ENCODE measurements around the gene ITGAE.
"Not testable (repeated sequence)": the region's sequence is repeated elsewhere in the genome, so short reads cannot be mapped to it uniquely, and the experiment has no call there.

ITGAE gene

DNA sequence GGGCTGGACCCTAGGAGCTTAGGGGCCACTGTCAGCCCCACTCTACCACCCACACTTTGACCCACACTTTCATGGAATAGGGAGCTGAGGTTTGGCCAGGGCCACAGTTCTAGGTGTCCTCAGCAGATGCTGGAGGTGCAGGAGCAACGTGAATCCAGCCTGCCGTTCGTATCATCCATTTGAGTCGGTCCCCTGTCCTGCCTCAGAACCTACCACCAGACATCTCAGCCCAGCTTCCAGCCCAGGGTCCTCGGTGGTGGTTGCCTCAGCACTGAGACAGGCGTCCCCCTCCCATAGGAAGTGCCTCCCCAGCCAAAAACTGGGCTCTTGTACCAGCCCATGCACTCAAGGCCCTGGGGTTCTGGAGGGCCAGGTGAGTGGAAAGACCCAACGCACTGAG is 359 bp upstream of the ITGAE start:
- DNase-seq (ENCODE audit: low read depth) = no peak
- no peaks in the 10 kb centered on the region for H3K36me3 ChIP-seq (ENCODE audit: control insufficient read depth, insufficient read depth, low read length, severe bottlenecking)
- no peaks in the 10 kb centered on the region for H3K27me3 ChIP-seq (replicated peaks; ENCODE audit: control insufficient read depth, insufficient read depth, low read length)
- H3K9ac ChIP-seq (ENCODE audit: low read length) = no peak overlapping the region
- no peaks in the 10 kb centered on the region for H3K9me3 ChIP-seq (ENCODE audit: control insufficient read depth, low read length)
- peaks cover 24% of the 10 kb centered on the region for H3K4me1 ChIP-seq (ENCODE audit: control insufficient read depth, insufficient read depth, low read length)
- no peak overlapping the region for H3K4me3 ChIP-seq (ENCODE audit: low read length)

DNA sequence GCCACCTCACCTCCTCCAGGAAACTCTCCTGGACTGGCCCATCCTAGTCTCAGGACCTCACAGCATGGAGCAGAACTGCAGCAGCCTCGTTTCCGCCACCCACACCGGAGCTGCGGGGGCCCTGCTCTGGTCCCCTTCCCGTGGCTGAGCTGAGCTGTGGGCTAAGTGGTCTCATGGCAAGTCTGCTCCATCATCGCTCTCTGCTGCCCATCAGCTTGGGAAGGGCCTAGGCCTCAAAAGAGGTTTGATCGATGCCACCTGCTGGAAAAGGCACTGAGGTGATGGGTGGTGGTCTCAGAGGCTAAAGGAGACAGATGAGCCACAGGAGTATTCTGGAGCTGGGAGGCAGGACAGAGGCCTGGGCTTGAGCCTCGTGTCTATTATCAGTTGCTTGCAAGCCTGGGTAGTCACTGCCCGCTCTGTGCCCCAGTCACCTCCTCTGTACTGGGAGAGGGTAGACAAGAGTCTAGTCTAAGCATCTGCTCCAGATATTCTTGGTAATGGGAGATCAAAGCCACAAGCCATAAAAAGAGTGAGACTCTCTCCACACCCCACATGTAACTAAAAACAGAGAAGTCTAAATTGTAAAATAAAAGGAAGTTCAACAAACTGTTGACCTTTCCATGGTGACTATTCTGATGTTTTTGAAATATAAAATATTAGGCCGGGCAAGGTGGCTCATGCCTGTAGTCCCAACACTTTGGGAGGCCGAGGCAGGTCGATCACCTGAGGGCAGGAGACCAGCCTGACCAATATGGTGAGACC is 1.6 kb downstream of the ITGAE start:
- H3K9me3 ChIP-seq (ENCODE audit: control insufficient read depth, low read length) = no peaks in the 10 kb centered on the region
- H3K4me1 ChIP-seq (ENCODE audit: control insufficient read depth, insufficient read depth, low read length) = peaks cover 24% of the 10 kb centered on the region
- no peak overlapping the region for H3K9ac ChIP-seq (ENCODE audit: low read length)
- H3K27me3 ChIP-seq (replicated peaks; ENCODE audit: control insufficient read depth, insufficient read depth, low read length) = no peaks in the 10 kb centered on the region
- no peak for DNase-seq (ENCODE audit: low read depth)
- no peaks in the 10 kb centered on the region for H3K36me3 ChIP-seq (ENCODE audit: control insufficient read depth, insufficient read depth, low read length, severe bottlenecking)
- H3K4me3 ChIP-seq (ENCODE audit: low read length) = no peak overlapping the region

DNA sequence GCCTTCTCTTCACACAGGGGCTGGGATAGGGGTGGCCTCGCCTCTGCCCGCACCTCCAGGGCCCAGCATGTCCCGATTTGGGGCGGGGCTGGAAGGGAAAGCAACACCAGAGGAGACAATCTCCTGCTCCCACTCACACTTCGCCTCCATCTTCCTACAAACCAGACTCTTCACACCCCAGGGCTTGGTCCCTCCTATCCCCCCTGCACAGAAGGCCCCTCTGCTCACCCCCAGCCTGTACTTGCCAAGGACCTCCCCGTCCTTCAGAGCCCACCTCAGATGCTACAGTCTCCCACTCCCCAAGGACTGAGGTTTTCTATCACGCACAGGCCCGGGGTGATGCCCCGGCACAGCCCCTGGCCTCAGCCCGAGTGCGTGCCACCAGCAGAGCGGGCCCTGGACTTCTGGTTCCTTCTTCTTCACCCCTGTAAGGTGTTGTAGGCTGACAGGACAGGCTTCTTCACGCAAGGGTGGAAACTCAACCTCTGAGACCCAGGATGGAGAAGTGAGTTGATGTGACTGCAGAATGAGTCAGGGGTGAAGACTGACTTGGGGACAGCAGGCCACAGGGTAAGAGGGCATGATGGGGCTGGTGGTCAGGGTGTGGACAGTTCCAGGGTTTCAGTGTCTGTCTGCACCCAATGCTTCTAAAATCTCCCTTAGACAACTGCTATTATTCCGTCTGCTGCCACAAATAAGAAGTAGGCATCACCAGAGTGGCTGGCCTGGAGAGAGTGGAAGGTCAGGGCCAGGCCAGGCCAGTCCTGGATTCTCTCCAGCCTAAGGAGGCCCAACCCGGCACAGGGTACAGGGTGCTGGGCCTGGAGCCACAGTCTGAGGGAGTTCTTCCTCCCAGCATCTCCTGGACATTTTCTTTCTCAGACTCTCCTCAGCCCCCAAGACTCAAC is 2.5 kb downstream of the ITGAE start:
- no peaks in the 10 kb centered on the region for H3K9me3 ChIP-seq (ENCODE audit: control insufficient read depth, low read length)
- no peak overlapping the region for H3K9ac ChIP-seq (ENCODE audit: low read length)
- no peaks in the 10 kb centered on the region for H3K36me3 ChIP-seq (ENCODE audit: control insufficient read depth, insufficient read depth, low read length, severe bottlenecking)
- no peaks in the 10 kb centered on the region for H3K27me3 ChIP-seq (replicated peaks; ENCODE audit: control insufficient read depth, insufficient read depth, low read length)
- no peak overlapping the region for H3K4me3 ChIP-seq (ENCODE audit: low read length)
- DNase-seq (ENCODE audit: low read depth) = no peak
- H3K4me1 ChIP-seq (ENCODE audit: control insufficient read depth, insufficient read depth, low read length) = peaks cover 24% of the 10 kb centered on the region

DNA sequence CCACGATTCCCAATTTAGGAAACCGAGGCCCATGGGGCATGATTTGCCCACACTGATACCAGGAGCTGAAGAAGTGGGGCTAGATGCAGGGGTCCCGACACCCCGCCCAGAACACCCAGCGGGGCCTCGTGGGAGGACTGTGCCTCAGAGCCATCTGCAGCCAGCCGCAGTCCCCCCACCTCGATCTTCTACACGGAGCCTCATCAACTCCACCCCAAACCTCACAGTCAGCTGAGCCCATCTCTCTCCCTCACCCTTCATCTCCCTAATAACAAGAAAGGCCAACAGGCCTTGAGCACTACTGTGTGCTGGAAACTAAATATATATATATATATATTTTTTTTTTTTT is 4.2 kb downstream of the ITGAE start:
- H3K27me3 ChIP-seq (replicated peaks; ENCODE audit: control insufficient read depth, insufficient read depth, low read length) = no peaks in the 10 kb centered on the region
- no peak overlapping the region for H3K9ac ChIP-seq (ENCODE audit: low read length)
- no peak for DNase-seq (ENCODE audit: low read depth)
- H3K4me1 ChIP-seq (ENCODE audit: control insufficient read depth, insufficient read depth, low read length) = peaks cover 10% of the 10 kb centered on the region
- no peak overlapping the region for H3K4me3 ChIP-seq (ENCODE audit: low read length)
- H3K36me3 ChIP-seq (ENCODE audit: control insufficient read depth, insufficient read depth, low read length, severe bottlenecking) = no peaks in the 10 kb centered on the region
- H3K9me3 ChIP-seq (ENCODE audit: control insufficient read depth, low read length) = no peaks in the 10 kb centered on the region

DNA sequence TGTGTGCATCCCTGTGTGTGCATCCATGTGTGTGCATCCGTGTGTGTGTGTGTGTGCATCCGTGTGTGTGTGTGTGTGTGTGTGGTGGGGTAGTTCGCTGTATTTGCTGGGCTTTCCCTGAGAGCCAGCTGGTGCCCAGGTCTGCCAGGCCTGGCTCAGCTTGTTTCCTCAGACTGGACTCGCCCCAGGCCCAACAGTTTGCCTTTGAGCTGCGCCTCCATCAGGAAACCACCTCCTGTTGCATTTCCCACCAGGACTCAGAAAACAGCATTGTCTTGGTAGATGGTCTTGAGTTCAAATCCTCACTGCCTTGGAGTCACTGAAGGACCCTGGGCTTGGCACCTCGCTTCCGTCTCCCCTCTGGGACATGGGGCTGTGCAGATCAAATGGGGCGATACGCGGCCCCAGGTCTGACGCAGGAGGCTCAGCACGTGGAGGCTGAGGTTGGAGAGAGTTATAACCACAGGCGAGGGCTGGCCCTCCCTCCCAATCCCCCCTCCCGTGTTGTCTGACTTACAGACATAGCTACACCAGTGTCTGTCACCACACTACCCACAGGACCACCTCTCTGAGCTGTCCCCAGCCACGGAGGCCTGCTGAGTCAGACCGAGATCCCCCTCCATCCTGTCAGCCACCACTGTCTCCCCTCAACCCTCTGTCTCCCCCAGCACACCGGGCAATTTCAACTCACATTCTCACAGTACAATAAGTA is 4.7 kb downstream of the ITGAE start:
- no peaks in the 10 kb centered on the region for H3K36me3 ChIP-seq (ENCODE audit: control insufficient read depth, insufficient read depth, low read length, severe bottlenecking)
- no peak overlapping the region for H3K9ac ChIP-seq (ENCODE audit: low read length)
- no peak for DNase-seq (ENCODE audit: low read depth)
- H3K4me1 ChIP-seq (ENCODE audit: control insufficient read depth, insufficient read depth, low read length) = peaks cover 14% of the 10 kb centered on the region
- no peaks in the 10 kb centered on the region for H3K27me3 ChIP-seq (replicated peaks; ENCODE audit: control insufficient read depth, insufficient read depth, low read length)
- H3K4me3 ChIP-seq (ENCODE audit: low read length) = no peak overlapping the region
- no peaks in the 10 kb centered on the region for H3K9me3 ChIP-seq (ENCODE audit: control insufficient read depth, low read length)

DNA sequence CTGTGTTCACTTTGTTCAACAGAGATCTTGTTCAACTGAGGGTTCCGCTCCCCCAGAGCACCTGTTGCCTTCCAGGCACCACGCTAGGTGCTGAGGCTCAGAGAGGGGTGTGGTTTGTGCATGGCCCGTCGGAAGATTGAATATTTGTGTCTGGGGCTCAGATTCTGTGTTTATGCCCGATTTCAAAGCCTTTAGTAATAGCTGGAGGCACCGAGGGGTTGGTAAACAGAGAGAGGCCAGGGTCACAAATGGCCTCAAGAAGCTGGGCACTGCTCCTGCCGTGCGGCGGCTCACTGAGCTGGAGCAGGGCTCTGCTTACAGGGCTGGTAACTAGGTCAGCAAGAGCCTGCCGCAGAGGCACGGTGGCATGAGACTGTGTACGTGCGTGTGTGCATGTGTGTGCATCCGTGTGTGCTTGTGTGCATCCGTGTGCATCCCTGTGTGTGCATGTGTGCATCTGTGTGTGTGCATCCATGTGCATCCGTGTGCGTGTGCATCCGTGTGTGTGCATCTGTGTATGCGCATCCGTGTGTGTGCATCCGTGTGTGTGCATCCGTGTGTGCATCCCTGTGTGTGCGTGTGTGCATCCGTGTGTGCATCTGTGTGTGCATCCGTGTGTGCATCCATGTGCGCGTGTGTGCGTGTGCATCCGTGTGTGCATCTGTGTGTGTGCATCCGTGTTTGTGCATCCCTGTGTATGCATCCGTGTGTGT is 5.4 kb downstream of the ITGAE start:
- no peak overlapping the region for H3K9ac ChIP-seq (ENCODE audit: low read length)
- H3K4me3 ChIP-seq (ENCODE audit: low read length) = no peak overlapping the region
- H3K27me3 ChIP-seq (replicated peaks; ENCODE audit: control insufficient read depth, insufficient read depth, low read length) = no peaks in the 10 kb centered on the region
- H3K9me3 ChIP-seq (ENCODE audit: control insufficient read depth, low read length) = no peaks in the 10 kb centered on the region
- DNase-seq (ENCODE audit: low read depth) = no peak
- H3K4me1 ChIP-seq (ENCODE audit: control insufficient read depth, insufficient read depth, low read length) = peaks cover 14% of the 10 kb centered on the region
- H3K36me3 ChIP-seq (ENCODE audit: control insufficient read depth, insufficient read depth, low read length, severe bottlenecking) = no peaks in the 10 kb centered on the region

DNA sequence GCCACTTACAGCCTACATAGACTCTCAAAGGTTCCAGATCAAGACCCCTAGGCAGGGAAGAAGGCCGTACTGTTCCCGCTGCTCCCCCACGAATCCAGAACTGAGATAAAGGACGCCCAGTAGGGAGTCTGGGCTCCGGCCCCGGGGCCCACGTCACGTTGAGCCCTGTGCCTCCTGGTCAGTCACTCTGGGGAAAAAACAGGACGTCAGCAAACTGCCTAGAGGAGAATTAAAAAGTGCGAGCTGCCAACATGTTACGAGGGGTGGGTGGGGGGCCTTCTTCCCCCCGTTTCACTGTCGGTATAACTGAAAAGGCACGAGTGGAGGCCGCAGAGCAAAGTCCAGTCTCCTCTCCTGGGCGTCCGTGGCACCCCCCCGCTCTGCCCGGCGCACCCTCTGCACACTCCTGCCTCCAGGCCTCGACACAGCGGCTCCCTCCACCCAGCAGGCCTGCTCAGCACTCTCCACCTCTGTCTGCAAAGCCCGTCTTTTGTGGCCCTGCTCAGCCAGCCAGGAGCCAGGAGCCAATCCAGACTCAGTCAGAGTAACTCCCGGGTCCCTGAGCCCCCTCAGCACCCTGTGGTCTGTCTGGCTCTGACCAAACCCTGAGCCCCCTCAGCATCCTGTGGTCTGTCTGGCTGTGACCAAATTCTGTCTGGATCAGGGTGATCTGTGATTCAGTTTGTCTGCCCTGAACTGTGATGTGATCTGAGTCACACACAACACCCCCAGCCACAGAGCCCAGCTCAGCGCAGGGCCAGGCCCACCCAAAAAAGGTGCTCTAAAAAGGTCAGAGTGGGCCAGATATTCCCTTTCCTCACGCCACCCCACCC is 6.2 kb downstream of the ITGAE start:
- Histone ChIP-seq H3K9ac (ENCODE audit: low read length) (no peak overlapping the region), H3K9me3 (ENCODE audit: control insufficient read depth, low read length) (no peaks in the 10 kb centered on the region), H3K36me3 (ENCODE audit: control insufficient read depth, insufficient read depth, low read length, severe bottlenecking) (no peaks in the 10 kb centered on the region), H3K27me3 (replicated peaks; ENCODE audit: control insufficient read depth, insufficient read depth, low read length) (no peaks in the 10 kb centered on the region), H3K4me3 (ENCODE audit: low read length) (no peak overlapping the region), H3K4me1 (ENCODE audit: control insufficient read depth, insufficient read depth, low read length) (peaks cover 14% of the 10 kb centered on the region)
- peak; percentile 16 for DNase-seq (ENCODE audit: low read depth)

DNA sequence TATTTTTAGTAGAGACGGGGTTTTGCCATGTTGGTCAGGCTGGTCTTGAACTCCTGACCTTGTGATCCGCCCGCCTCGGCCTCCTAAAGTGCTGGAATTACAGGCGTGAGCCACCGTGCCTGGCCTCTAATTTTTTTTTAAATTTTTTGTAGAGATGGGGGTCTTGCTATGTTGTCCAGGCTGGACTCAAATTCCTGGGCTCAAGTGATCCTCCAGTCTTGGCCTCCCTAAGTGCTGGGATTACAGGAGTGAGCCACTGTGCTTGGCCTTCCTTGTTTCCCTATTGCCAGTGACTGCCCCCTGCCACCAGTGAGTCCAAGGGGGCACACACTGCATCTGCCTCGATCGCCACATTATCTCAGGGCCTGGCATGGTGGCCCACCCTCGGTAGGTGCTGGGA is 6.8 kb downstream of the ITGAE start:
- not testable (repeated sequence) for H3K36me3 ChIP-seq (ENCODE audit: control insufficient read depth, insufficient read depth, low read length, severe bottlenecking); H3K9me3 ChIP-seq (ENCODE audit: control insufficient read depth, low read length); H3K27me3 ChIP-seq (replicated peaks; ENCODE audit: control insufficient read depth, insufficient read depth, low read length); H3K9ac ChIP-seq (ENCODE audit: low read length); DNase-seq (ENCODE audit: low read depth); H3K4me3 ChIP-seq (ENCODE audit: low read length)
- H3K4me1 ChIP-seq (ENCODE audit: control insufficient read depth, insufficient read depth, low read length) = peaks cover 14% of the 10 kb centered on the region

DNA sequence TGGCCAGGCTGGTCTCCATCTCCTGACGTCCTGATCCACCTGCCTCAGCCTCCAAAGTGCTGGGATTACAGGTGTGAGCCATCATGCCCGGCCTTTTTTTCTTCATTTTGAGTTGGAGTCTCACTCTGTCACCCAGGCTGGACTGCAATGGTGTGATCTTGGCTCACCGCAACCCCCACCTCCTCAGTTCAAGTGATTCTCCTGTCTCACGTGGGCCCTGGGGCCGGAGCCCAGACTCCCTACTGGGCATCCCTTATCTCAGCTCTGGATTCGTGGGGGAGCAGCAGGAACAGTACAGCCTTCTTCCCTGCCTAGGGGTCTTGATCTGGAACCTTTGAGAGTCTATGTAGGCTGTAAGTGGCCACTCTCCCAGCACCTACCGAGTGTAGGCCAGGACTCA is 7.7 kb downstream of the ITGAE start:
- H3K9me3 ChIP-seq (ENCODE audit: control insufficient read depth, low read length); H3K27me3 ChIP-seq (replicated peaks; ENCODE audit: control insufficient read depth, insufficient read depth, low read length); H3K4me3 ChIP-seq (ENCODE audit: low read length); DNase-seq (ENCODE audit: low read depth); H3K9ac ChIP-seq (ENCODE audit: low read length); H3K36me3 ChIP-seq (ENCODE audit: control insufficient read depth, insufficient read depth, low read length, severe bottlenecking); H3K4me1 ChIP-seq (ENCODE audit: control insufficient read depth, insufficient read depth, low read length): not testable (repeated sequence)

DNA sequence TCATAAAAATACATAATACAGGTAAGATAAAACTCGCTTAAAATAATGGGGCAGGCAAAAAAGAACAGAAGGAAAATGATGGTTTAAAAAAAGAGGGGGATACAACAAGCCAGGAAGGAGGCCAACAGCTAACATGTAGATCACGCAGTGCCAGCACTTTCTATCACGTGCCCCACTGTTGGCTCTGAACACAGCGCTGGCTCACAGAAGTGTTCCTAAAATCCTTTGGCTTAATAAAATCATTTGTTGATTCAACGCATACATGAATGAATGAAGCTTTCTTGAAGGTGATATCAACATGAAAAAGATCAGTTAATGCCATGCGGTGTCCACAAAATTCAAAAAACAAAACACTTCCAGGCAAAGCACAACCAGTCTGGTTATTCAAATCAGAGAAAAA is 8.5 kb downstream of the ITGAE start:
- DNase-seq (ENCODE audit: low read depth) = no peak
- Histone ChIP-seq H3K4me1 (ENCODE audit: control insufficient read depth, insufficient read depth, low read length) (peaks cover 5% of the 10 kb centered on the region), H3K36me3 (ENCODE audit: control insufficient read depth, insufficient read depth, low read length, severe bottlenecking) (no peaks in the 10 kb centered on the region), H3K9me3 (ENCODE audit: control insufficient read depth, low read length) (no peaks in the 10 kb centered on the region), H3K9ac (ENCODE audit: low read length) (no peak overlapping the region), H3K27me3 (replicated peaks; ENCODE audit: control insufficient read depth, insufficient read depth, low read length) (no peaks in the 10 kb centered on the region), H3K4me3 (ENCODE audit: low read length) (no peak overlapping the region)

Measured in adipocyte (in vitro differentiated cells).